ENCODE measurements around the gene ADH1A.

Gene ADH1A

GRCh38 chr4:99276417-99276816, 14.4 kb downstream of the ADH1A start:
- Histone ChIP-seq H3K36me3 (ENCODE audit: insufficient read depth, low read length) (no peaks in the 10 kb centered on the region), H2AFZ (ENCODE audit: low read depth, low read length) (no peak overlapping the region), H3K4me3 (ENCODE audit: low read depth in 1 of 2, low read length in 2 of 2) (no peak overlapping the region), H3K27ac (ENCODE audit: low read length) (no peak overlapping the region), H4K20me1 (ENCODE audit: insufficient read depth, low read length) (no peaks in the 10 kb centered on the region), H3K79me2 (ENCODE audit: insufficient read depth, low read length) (no peaks in the 10 kb centered on the region), H3K4me2 (ENCODE audit: insufficient read depth, low read length) (no peak overlapping the region), H3K9ac (ENCODE audit: low read depth, low read length) (no peak overlapping the region), H3K9me3 (ENCODE audit: insufficient read depth, low read length, severe bottlenecking) (no peaks in the 10 kb centered on the region), H3K4me1 (ENCODE audit: insufficient read depth, low read length) (no peaks in the 10 kb centered on the region), H3K27me3 (ENCODE audit: insufficient read depth, low read length, poor library complexity) (no peaks in the 10 kb centered on the region)
- TF ChIP-seq CTCF (IDR thresholded peaks at IDR 0.05; ENCODE audit: borderline replicate concordance, extremely low read depth, low read length, poor library complexity, severe bottlenecking) (no peak), EZH2 (IDR thresholded peaks at IDR 0.05; ENCODE audit: borderline replicate concordance, low read depth, low read length, severe bottlenecking) (no peak)
- ATAC-seq (ENCODE audit: insufficient read depth, low read depth): no peak
- no peak for DNase-seq

- Histone ChIP-seq H3K9ac (ENCODE audit: low read depth, low read length) (no peak overlapping the region), H3K4me2 (ENCODE audit: insufficient read depth, low read length) (no peak overlapping the region), H3K27me3 (ENCODE audit: insufficient read depth, low read length, poor library complexity) (no peaks in the 10 kb centered on the region), H3K79me2 (ENCODE audit: insufficient read depth, low read length) (no peaks in the 10 kb centered on the region), H3K4me1 (ENCODE audit: insufficient read depth, low read length) (no peaks in the 10 kb centered on the region), H3K9me3 (ENCODE audit: insufficient read depth, low read length, severe bottlenecking) (no peaks in the 10 kb centered on the region), H3K36me3 (ENCODE audit: insufficient read depth, low read length) (no peaks in the 10 kb centered on the region), H3K4me3 (ENCODE audit: low read depth in 1 of 2, low read length in 2 of 2) (no peak overlapping the region), H2AFZ (ENCODE audit: low read depth, low read length) (no peak overlapping the region), H4K20me1 (ENCODE audit: insufficient read depth, low read length) (no peaks in the 10 kb centered on the region), H3K27ac (ENCODE audit: low read length) (no peak overlapping the region)
- TF ChIP-seq CTCF (IDR thresholded peaks at IDR 0.05; ENCODE audit: borderline replicate concordance, extremely low read depth, low read length, poor library complexity, severe bottlenecking): no peak
- no peak for TF ChIP-seq EZH2 (IDR thresholded peaks at IDR 0.05; ENCODE audit: borderline replicate concordance, low read depth, low read length, severe bottlenecking)
- ATAC-seq (ENCODE audit: insufficient read depth, low read depth): no peak
- DNase-seq: no peak
These were observed 14.9 kb downstream of the ADH1A start for GRCh38 chr4:99275885-99276284.

- no peak overlapping the region for H3K4me2 ChIP-seq (ENCODE audit: insufficient read depth, low read length)
- H2AFZ ChIP-seq (ENCODE audit: low read depth, low read length): no peak overlapping the region
- H3K27ac ChIP-seq (ENCODE audit: low read length): no peak overlapping the region
- H3K27me3 ChIP-seq (ENCODE audit: insufficient read depth, low read length, poor library complexity): no peaks in the 10 kb centered on the region
- ATAC-seq (ENCODE audit: insufficient read depth, low read depth): no peak
- DNase-seq: no peak
- no peaks in the 10 kb centered on the region for H3K4me1 ChIP-seq (ENCODE audit: insufficient read depth, low read length)
- H3K36me3 ChIP-seq (ENCODE audit: insufficient read depth, low read length): no peaks in the 10 kb centered on the region
- no peaks in the 10 kb centered on the region for H4K20me1 ChIP-seq (ENCODE audit: insufficient read depth, low read length)
- no peaks in the 10 kb centered on the region for H3K9me3 ChIP-seq (ENCODE audit: insufficient read depth, low read length, severe bottlenecking)
- H3K79me2 ChIP-seq (ENCODE audit: insufficient read depth, low read length): no peaks in the 10 kb centered on the region
- H3K9ac ChIP-seq (ENCODE audit: low read depth, low read length): no peak overlapping the region
- TF ChIP-seq EZH2 (IDR thresholded peaks at IDR 0.05; ENCODE audit: borderline replicate concordance, low read depth, low read length, severe bottlenecking) (no peak), CTCF (IDR thresholded peaks at IDR 0.05; ENCODE audit: borderline replicate concordance, extremely low read depth, low read length, poor library complexity, severe bottlenecking) (no peak)
- H3K4me3 ChIP-seq (ENCODE audit: low read depth in 1 of 2, low read length in 2 of 2): no peak overlapping the region
These were observed 15.7 kb downstream of the ADH1A start for GRCh38 chr4:99275050-99275449.

- no peaks in the 10 kb centered on the region for H3K4me1 ChIP-seq (ENCODE audit: insufficient read depth, low read length)
These were observed 17.1 kb downstream of the ADH1A start for GRCh38 chr4:99273704-99274103.

More at GRCh38 chr4:99273704-99274103, 17.1 kb downstream of the ADH1A start:
- no peak overlapping the region for H3K4me3 ChIP-seq (ENCODE audit: low read depth in 1 of 2, low read length in 2 of 2)
- no peak overlapping the region for H2AFZ ChIP-seq (ENCODE audit: low read depth, low read length)
- H4K20me1 ChIP-seq (ENCODE audit: insufficient read depth, low read length): no peaks in the 10 kb centered on the region
- H3K4me2 ChIP-seq (ENCODE audit: insufficient read depth, low read length): no peak overlapping the region
- H3K79me2 ChIP-seq (ENCODE audit: insufficient read depth, low read length): no peaks in the 10 kb centered on the region
- ATAC-seq (ENCODE audit: insufficient read depth, low read depth): no peak
- DNase-seq: no peak
- H3K9me3 ChIP-seq (ENCODE audit: insufficient read depth, low read length, severe bottlenecking): no peaks in the 10 kb centered on the region
- H3K36me3 ChIP-seq (ENCODE audit: insufficient read depth, low read length): no peaks in the 10 kb centered on the region
- no peaks in the 10 kb centered on the region for H3K27me3 ChIP-seq (ENCODE audit: insufficient read depth, low read length, poor library complexity)
- H3K9ac ChIP-seq (ENCODE audit: low read depth, low read length): no peak overlapping the region
- H3K27ac ChIP-seq (ENCODE audit: low read length): no peak overlapping the region
- TF ChIP-seq CTCF (IDR thresholded peaks at IDR 0.05; ENCODE audit: borderline replicate concordance, extremely low read depth, low read length, poor library complexity, severe bottlenecking) (no peak), EZH2 (IDR thresholded peaks at IDR 0.05; ENCODE audit: borderline replicate concordance, low read depth, low read length, severe bottlenecking) (no peak)

Data from DND-41 (cell line).